Epithelial cell of umbilical artery (primary cell): ENCODE results near the gene PSMA7. TPM values are rescaled to one million over a fixed set of nuclear protein-coding genes. Genes with fewer than 3 reads are reported as not detected.

ENCODE experiments used
- total RNA-seq: library from RNA; depleted of rRNA; stranded (reverse); fragments of >200 nt; gene quantifications from 2 replicates; pipeline ENCODE4 v1.2.3, GENCODE V29; 2014

The PSMA7 gene
- total RNA-seq, result 714 and 749 TPM in 2 replicates

GRCh38 chr20:62143081-62143956 lies at the start of gene PSMA7, which contains the start of gene SS18L1:
TSS of gene PSMA7 (minus strand) at chr20:62143394. CDS start at chr20:62143303, 91 bp downstream.
TSS of gene SS18L1 (plus strand) at chr20:62143769. CDS start at chr20:62143821, 52 bp downstream.

GRCh38 chr20:62182469-62183425 lies 39.6 kb upstream of the PSMA7 start, which contains the start of gene MTG2:
TSS of gene MTG2 (plus strand) at chr20:62183028. CDS start at chr20:62193421, 10,393 bp downstream.

GRCh38 chr20:62121776-62122653 lies 21.2 kb downstream of the PSMA7 start, which contains the start of gene LSM14B:
TSS of gene LSM14B (plus strand) at chr20:62122475. CDS start at chr20:62122667, 192 bp downstream.

Other genes starting within 250 kb of the PSMA7 start
- 2.3 and 3.6 TPM in 2 replicates for gene TAF4, start 77.5 kb downstream of the PSMA7 start, total RNA-seq
- 28.3 and 30.1 TPM in 2 replicates for gene LSM14B, start 20.9 kb downstream of the PSMA7 start, total RNA-seq
- 6.7 and 8.8 TPM in 2 replicates for gene SS18L1, start 375 bp upstream of the PSMA7 start, total RNA-seq
- 19.3 and 25.0 TPM in 2 replicates for gene MTG2, start 39.6 kb upstream of the PSMA7 start, total RNA-seq
- gene HRH3, start 76.9 kb upstream of the PSMA7 start, total RNA-seq, result not detected in 2 replicates
- gene OSBPL2, start 95.1 kb upstream of the PSMA7 start, total RNA-seq, result 16.2 and 20.5 TPM in 2 replicates
- gene ADRM1, start 159.6 kb upstream of the PSMA7 start, total RNA-seq, result 149 and 150 TPM in 2 replicates
- gene LAMA5, start 223.9 kb upstream of the PSMA7 start, total RNA-seq, result 59.3 and 68.2 TPM in 2 replicates
- 893 and 1,301 TPM in 2 replicates for gene RPS21, start 243.7 kb upstream of the PSMA7 start, total RNA-seq